Urinary bladder (tissue), 4 donors: ENCODE measurements around the gene SORBS2. TPM values are rescaled to one million over a fixed set of nuclear protein-coding genes. Genes with fewer than 3 reads are reported as not detected.
"Not testable (repeated sequence)": the region's sequence is repeated elsewhere in the genome, so short reads cannot be mapped to it uniquely, and the experiment has no call there.

Experiments
- DNase-seq: peaks from one replicate; pipeline ENCODE4 v3.0.0-alpha.2; 2015; ENCODE audit errors: extremely low spot score
- H3K27ac ChIP-seq: one replicate; pipeline ENCODE4 v1.5.1; 2013; ENCODE audit warnings: low read depth, mild to moderate bottlenecking, moderate library complexity
- H3K36me3 ChIP-seq: one replicate; pipeline ENCODE4 v1.6.1; 2013; ENCODE audit warnings: mild to moderate bottlenecking, moderate library complexity; ENCODE audit not compliant: insufficient read depth
- H3K4me1 ChIP-seq: one replicate; pipeline ENCODE4 v1.6.1; 2013; ENCODE audit warnings: mild to moderate bottlenecking, moderate library complexity; ENCODE audit not compliant: insufficient read depth
- H3K4me3 ChIP-seq: one replicate; pipeline ENCODE4 v1.5.1; 2013; ENCODE audit warnings: low read depth, low read length
- WGBS: extraction: QIAGEN DNeasy Blood & Tissue Kit; methylation state at CpG from one replicate; pipeline ENCODE4 v1.1.7; 2013; 5-methylcytosine and 5-hydroxymethylcytosine counted together
- polyA plus RNA-seq: library from polyadenylated mRNA; stranded (reverse); fragments of 200-250 nt; gene quantifications from one replicate; pipeline ENCODE4 v1.2.3, GENCODE V29; 2013
- total RNA-seq: library from RNA; depleted of rRNA; stranded (reverse); fragments of >200 nt; gene quantifications from one replicate; pipeline ENCODE4 v1.2.3, GENCODE V29; 2014
- donor health status: healthy with polysubstance abuse.
- donor health status: healthy.

Gene SORBS2
- total and polyA plus RNA-seq, 2 donors = 83.4 to 493 TPM

- no peaks in the 10 kb centered on the region for H3K4me1 ChIP-seq
- no peak overlapping the region for H3K27ac ChIP-seq
- 87% methylated on average over 8 of the region's 8 CpGs for WGBS
- H3K36me3 ChIP-seq = no peaks in the 10 kb centered on the region
- DNase-seq = no peak
- no peak overlapping the region for H3K4me3 ChIP-seq
These were observed 102.0 kb downstream of the SORBS2 start for GRCh38 chr4:185709802-185710486.

- no peak overlapping the region for H3K4me3 ChIP-seq
- H3K4me1 ChIP-seq = no peaks in the 10 kb centered on the region
- WGBS = 36% methylated on average over 3 of the region's 3 CpGs
- no peaks in the 10 kb centered on the region for H3K36me3 ChIP-seq
- no peak overlapping the region for H3K27ac ChIP-seq
- no peak for DNase-seq
These were observed 103.6 kb downstream of the SORBS2 start for GRCh38 chr4:185708348-185708747.

DNA sequence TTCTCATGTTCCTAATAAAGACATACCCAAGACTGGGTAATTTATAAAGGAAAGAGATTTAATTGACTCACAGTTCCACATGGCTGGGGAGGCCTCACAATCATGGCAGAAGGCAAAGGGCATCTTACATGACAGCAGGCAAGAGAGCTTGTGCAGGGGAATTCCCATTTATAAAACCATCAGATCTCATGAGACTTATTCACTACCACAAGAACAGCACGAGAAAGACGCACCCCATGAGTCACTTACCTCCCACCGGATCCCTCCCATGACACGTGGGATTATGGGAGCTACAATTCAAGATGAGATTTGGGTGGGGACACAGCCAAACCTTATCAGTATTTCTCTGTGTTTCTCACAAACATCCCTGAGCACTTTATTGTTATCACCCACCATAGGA, 104.4 kb downstream of the SORBS2 start:
- 53% methylated on average over 4 of the region's 4 CpGs for WGBS
- not testable (repeated sequence) for H3K27ac ChIP-seq, H3K4me3 ChIP-seq, H3K36me3 ChIP-seq, DNase-seq, H3K4me1 ChIP-seq

DNA sequence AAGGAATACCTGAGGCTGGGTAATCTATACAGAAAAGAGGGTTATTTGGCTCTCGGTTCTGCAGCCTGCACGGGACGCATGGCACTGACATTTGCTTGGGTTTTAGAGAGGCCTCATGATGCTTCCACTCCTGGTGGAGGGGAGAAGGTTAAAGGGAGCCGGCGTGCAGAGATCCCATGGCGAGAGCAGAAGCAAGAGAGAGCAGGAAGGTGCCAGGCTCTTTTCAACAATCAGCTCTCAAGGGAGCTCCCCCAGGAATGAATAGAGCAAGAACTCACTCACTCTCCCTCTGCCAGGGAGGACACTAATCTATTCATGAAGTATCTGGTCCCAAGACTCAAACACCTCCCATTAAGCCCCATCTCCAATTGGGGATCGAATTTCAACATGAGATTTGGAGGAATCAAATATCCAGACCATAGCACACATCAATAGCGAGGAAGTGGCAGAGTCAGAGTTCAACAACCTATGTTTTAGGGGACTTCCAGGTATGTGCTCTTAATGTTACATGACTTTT, 109.8 kb downstream of the SORBS2 start:
- no peak for DNase-seq
- WGBS = 94% methylated on average over 8 of the region's 8 CpGs
- Histone ChIP-seq H3K27ac (no peak overlapping the region), H3K36me3 (no peaks in the 10 kb centered on the region), H3K4me1 (no peaks in the 10 kb centered on the region), H3K4me3 (no peak overlapping the region)

GRCh38 chr4:185700630-185701029, 111.4 kb downstream of the SORBS2 start:
- H3K4me1 ChIP-seq = no peaks in the 10 kb centered on the region
- no peak overlapping the region for H3K27ac ChIP-seq
- no peak for DNase-seq
- H3K4me3 ChIP-seq = no peak overlapping the region
- no peaks in the 10 kb centered on the region for H3K36me3 ChIP-seq

DNA sequence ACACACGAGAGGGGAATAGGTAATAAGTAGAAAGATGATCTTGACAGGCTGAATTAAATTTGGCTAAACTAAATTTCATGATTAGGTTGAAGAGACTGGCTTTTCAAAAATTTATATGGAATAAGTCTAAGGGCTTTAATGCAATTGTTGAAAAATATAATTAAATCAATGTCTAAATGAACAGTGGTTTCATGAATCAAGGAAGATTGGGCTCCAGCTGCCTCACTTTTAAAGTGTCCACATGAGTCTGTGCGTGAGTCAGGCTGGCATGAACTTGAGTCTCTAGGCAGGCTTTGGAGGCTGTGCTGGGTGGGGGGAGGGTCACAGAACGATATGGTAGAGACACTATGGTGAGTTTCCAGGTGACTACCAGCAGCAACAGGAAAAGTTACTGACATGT, 111.9 kb downstream of the SORBS2 start:
- no peak overlapping the region for H3K4me3 ChIP-seq
- DNase-seq = no peak
- no peak overlapping the region for H3K27ac ChIP-seq
- no peaks in the 10 kb centered on the region for H3K36me3 ChIP-seq
- WGBS = 63% methylated on average over 3 of the region's 3 CpGs
- no peaks in the 10 kb centered on the region for H3K4me1 ChIP-seq

- DNase-seq = no peak
- H3K4me3 ChIP-seq = no peak overlapping the region
- no peaks in the 10 kb centered on the region for H3K4me1 ChIP-seq
- H3K36me3 ChIP-seq = no peaks in the 10 kb centered on the region
- H3K27ac ChIP-seq = no peak overlapping the region
- 79% methylated on average over 3 of the region's 3 CpGs for WGBS
These were observed 114.5 kb downstream of the SORBS2 start for GRCh38 chr4:185697488-185697887.

GRCh38 chr4:185695743-185696142, 116.3 kb downstream of the SORBS2 start:
- WGBS = 97% methylated on average over 4 of the region's 4 CpGs

DNA sequence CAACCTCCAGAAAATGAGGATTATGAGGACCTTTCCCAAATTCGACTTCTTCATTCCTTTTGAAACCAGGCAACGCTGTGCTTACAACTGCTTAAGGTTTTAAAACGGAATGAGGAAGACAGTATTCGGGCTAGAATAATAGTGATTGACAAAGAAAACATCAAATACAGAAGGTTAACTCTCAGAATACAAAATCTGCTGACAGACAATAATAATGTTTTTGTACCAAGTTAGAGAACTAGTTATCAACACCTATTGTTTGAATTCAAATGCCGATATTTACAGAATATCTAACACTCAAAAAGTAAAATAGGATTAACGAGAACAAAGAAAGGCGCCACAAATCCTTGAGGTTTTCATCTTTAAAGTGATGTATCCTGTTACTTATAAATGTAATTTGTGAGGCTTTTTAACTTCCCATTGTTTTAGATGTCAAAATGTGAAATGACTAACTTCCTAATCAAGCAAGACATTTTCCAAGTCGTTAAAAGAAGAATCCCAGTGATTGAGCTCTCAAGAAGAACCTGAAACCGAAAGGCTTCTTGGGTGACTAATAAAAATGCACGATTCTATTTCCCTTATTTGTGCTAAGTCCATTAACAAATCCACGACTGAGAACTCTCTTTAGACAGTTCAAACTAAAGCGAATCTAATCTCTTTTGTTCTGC, 118.3 kb downstream of the SORBS2 start:
- Histone ChIP-seq H3K4me1 (no peaks in the 10 kb centered on the region), H3K36me3 (no peaks in the 10 kb centered on the region), H3K27ac (no peak overlapping the region), H3K4me3 (no peak overlapping the region)
- WGBS = 75% methylated on average over 12 of the region's 12 CpGs
- DNase-seq = no peak

More at GRCh38 chr4:185695743-185696142, 116.3 kb downstream of the SORBS2 start:
- Histone ChIP-seq H3K27ac (no peak overlapping the region), H3K36me3 (no peaks in the 10 kb centered on the region), H3K4me1 (no peaks in the 10 kb centered on the region), H3K4me3 (no peak overlapping the region)
- DNase-seq = no peak

DNA sequence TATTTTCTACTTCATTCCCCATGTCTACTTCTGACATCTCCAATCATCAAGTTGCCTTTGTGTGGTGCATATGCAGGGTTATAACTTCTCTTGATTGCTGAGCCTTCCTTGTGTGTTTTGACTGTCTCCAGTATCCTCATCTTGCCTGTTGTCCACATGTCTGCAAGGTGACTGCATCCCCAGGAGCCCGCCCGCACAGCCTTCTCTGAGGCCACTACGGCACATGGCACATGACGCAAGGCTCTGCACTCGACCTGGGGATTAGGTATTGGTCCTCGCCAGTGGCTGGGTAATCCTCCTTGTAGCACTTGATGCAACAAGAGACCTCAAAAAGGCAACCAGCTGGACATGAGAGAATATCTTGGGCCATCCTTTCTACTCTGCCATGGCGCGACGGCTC, 122.6 kb downstream of the SORBS2 start:
- no peak for DNase-seq
- H3K4me1 ChIP-seq = no peaks in the 10 kb centered on the region
- no peak overlapping the region for H3K4me3 ChIP-seq
- no peaks in the 10 kb centered on the region for H3K36me3 ChIP-seq
- 95% methylated on average over 9 of the region's 9 CpGs for WGBS
- H3K27ac ChIP-seq = no peak overlapping the region

- Histone ChIP-seq H3K36me3 (no peaks in the 10 kb centered on the region), H3K4me1 (no peaks in the 10 kb centered on the region), H3K4me3 (no peak overlapping the region), H3K27ac (no peak overlapping the region)
- no peak for DNase-seq
- WGBS = 50% methylated on average over 1 of the region's 1 CpG
These were observed 126.2 kb downstream of the SORBS2 start for GRCh38 chr4:185685804-185686203.

GRCh38 chr4:185683896-185684295, 128.1 kb downstream of the SORBS2 start:
- 98% methylated on average over 2 of the region's 2 CpGs for WGBS
- Histone ChIP-seq H3K4me3 (no peak overlapping the region), H3K4me1 (no peaks in the 10 kb centered on the region), H3K27ac (no peak overlapping the region), H3K36me3 (no peaks in the 10 kb centered on the region)
- no peak for DNase-seq

GRCh38 chr4:185683222-185683621, 128.8 kb downstream of the SORBS2 start:
- Histone ChIP-seq H3K36me3 (no peaks in the 10 kb centered on the region), H3K4me3 (no peak overlapping the region), H3K4me1 (no peaks in the 10 kb centered on the region), H3K27ac (no peak overlapping the region)
- no peak for DNase-seq
- WGBS = 89% methylated on average over 10 of the region's 10 CpGs

GRCh38 chr4:185682236-185682635, 129.8 kb downstream of the SORBS2 start:
- Histone ChIP-seq H3K4me3 (no peak overlapping the region), H3K36me3 (no peaks in the 10 kb centered on the region), H3K4me1 (no peaks in the 10 kb centered on the region), H3K27ac (no peak overlapping the region)
- WGBS = 89% methylated on average over 5 of the region's 5 CpGs
- DNase-seq = no peak
